Smooth muscle cell (in vitro differentiated cells): Measurements from ENCODE around the gene TRIM5. TPM values are rescaled to one million over a fixed set of nuclear protein-coding genes. Genes with fewer than 3 reads are reported as not detected.
"Not testable (repeated sequence)": the region's sequence is repeated elsewhere in the genome, so short reads cannot be mapped to it uniquely, and the experiment has no call there.

ENCODE experiments used
- DNase-seq: peaks from one replicate; lab custom pipeline; 2025; ENCODE audit not compliant: unreplicated experiment; lab: John Stamatoyannopoulos, UW
- H2AFZ ChIP-seq: fragments of 200-600 bp; sonication (generic); 2 replicates; pipeline ENCODE4 v1.6.0; 2016; ENCODE audit warnings: antibody characterized with exemption, low read depth, mild to moderate bottlenecking
- H3F3A ChIP-seq: fragments of 200-600 bp; sonication (generic); 2 replicates; pipeline ENCODE4 v1.6.0; 2017; ENCODE audit warnings: antibody characterized with exemption, low read depth
- H3K27ac ChIP-seq: fragments of 200-600 bp; sonication (generic); 2 replicates; pipeline ENCODE4 v1.5.1; 2016; ENCODE audit warnings: low read depth, mild to moderate bottlenecking
- H3K27me3 ChIP-seq: fragments of 200-600 bp; sonication (generic); 2 replicates; pipeline ENCODE4 v1.6.1; 2016; ENCODE audit warnings: low read depth, mild to moderate bottlenecking
- H3K36me3 ChIP-seq: fragments of 200-600 bp; sonication (generic); 2 replicates; pipeline ENCODE4 v1.5.1; 2016; ENCODE audit warnings: low read depth
- H3K4me1 ChIP-seq: fragments of 200-600 bp; sonication (generic); 2 replicates; pipeline ENCODE4 v1.5.1; 2016; ENCODE audit warnings: low read depth
- H3K4me2 ChIP-seq: fragments of 200-600 bp; sonication (generic); 2 replicates; pipeline ENCODE4 v1.6.0; 2016; ENCODE audit warnings: mild to moderate bottlenecking
- H3K4me3 ChIP-seq: fragments of 200-600 bp; sonication (generic); 2 replicates; pipeline ENCODE4 v1.5.1; 2016; ENCODE audit warnings: mild to moderate bottlenecking
- H3K79me2 ChIP-seq: fragments of 200-600 bp; sonication (generic); 2 replicates; pipeline ENCODE4 v1.6.0; 2016; ENCODE audit warnings: low read depth, mild to moderate bottlenecking
- H3K9ac ChIP-seq: fragments of 200-600 bp; sonication (generic); 2 replicates; pipeline ENCODE4 v1.6.0; 2016; ENCODE audit warnings: low read depth
- H3K9me3 ChIP-seq: fragments of 200-600 bp; sonication (generic); replicated peaks from 2 replicates; pipeline ENCODE4 v1.5.1; 2016; ENCODE audit warnings: low read depth
- H4K20me1 ChIP-seq: fragments of 200-600 bp; sonication (generic); 2 replicates; pipeline ENCODE4 v1.6.0; 2016; ENCODE audit warnings: low read depth
- CTCF ChIP-seq: fragments of 200-600 bp; sonication (generic); IDR thresholded peaks from 2 replicates; pipeline ENCODE4 v1.5.1; 2017; ENCODE audit warnings: borderline replicate concordance, mild to moderate bottlenecking, antibody characterized with exemption; ENCODE audit not compliant: insufficient read depth, poor library complexity, severe bottlenecking
- WGBS: methylation state at CpG from one replicate; pipeline ENCODE4 v1.1.7; 2016; ENCODE audit warnings: low lambda C conversion rate; 5-methylcytosine and 5-hydroxymethylcytosine counted together
- polyA plus RNA-seq: library from polyadenylated mRNA; unstranded; fragments of >200 nt; fragmentation: Nextera tagmentation; extraction: Ambion mirVana; gene quantifications from 2 replicates; pipeline ENCODE4 v1.2.1, GENCODE V29; 2016
- total RNA-seq: library from RNA; depleted of rRNA; stranded (reverse); fragments of >200 nt; gene quantifications from 2 replicates; pipeline ENCODE4 v1.2.3, GENCODE V29; 2014

TRIM5 gene
- total and polyA plus RNA-seq, 2 experiments from 2014 or later: 16.4 to 27.6 TPM

GRCh38 chr11:5694642-5695041 is 9.8 kb upstream of the TRIM5 start:
- Histone ChIP-seq H3K27ac (no peak overlapping the region), H3K9ac (no peak overlapping the region), H3K9me3 (no peaks in the 10 kb centered on the region), H3K4me2 (no peak overlapping the region), H3F3A (no peaks in the 10 kb centered on the region), H2AFZ (no peak overlapping the region), H3K4me3 (no peak overlapping the region), H3K79me2 (no peaks in the 10 kb centered on the region), H3K27me3 (no peaks in the 10 kb centered on the region), H4K20me1 (no peaks in the 10 kb centered on the region), H3K36me3 (no peaks in the 10 kb centered on the region), H3K4me1 (peaks cover 13% of the 10 kb centered on the region)
- WGBS: 94% methylated on average over 1 of the region's 1 CpG
- no peak for DNase-seq
- no peak for TF ChIP-seq CTCF

GRCh38 chr11:5691964-5692361 is 7.1 kb upstream of the TRIM5 start:
- Histone ChIP-seq H3F3A (no peaks in the 10 kb centered on the region), H3K36me3 (no peaks in the 10 kb centered on the region), H3K4me3 (no peak overlapping the region), H3K27me3 (no peaks in the 10 kb centered on the region), H3K9me3 (no peaks in the 10 kb centered on the region), H2AFZ (no peak overlapping the region), H4K20me1 (no peaks in the 10 kb centered on the region), H3K79me2 (no peaks in the 10 kb centered on the region), H3K27ac (no peak overlapping the region), H3K9ac (no peak overlapping the region), H3K4me2 (peak overlapping the region; percentile 76), H3K4me1 (peaks cover 19% of the 10 kb centered on the region)
- DNase-seq: no peak
- WGBS: 95% methylated on average over 3 of the region's 3 CpGs
- no peak for TF ChIP-seq CTCF

GRCh38 chr11:5691238-5691963 is 6.5 kb upstream of the TRIM5 start:
- H3F3A ChIP-seq, H4K20me1 ChIP-seq, H3K9me3 ChIP-seq, H2AFZ ChIP-seq, H3K9ac ChIP-seq, DNase-seq, H3K4me3 ChIP-seq, H3K27me3 ChIP-seq, H3K36me3 ChIP-seq, H3K79me2 ChIP-seq: not testable (repeated sequence)
- peak overlapping the region; percentile 76 for H3K4me2 ChIP-seq
- H3K4me1 ChIP-seq: peaks cover 19% of the 10 kb centered on the region
- peak overlapping the region; percentile 82 for H3K27ac ChIP-seq
- WGBS: 76% methylated on average over 12 of the region's 12 CpGs

DNA sequence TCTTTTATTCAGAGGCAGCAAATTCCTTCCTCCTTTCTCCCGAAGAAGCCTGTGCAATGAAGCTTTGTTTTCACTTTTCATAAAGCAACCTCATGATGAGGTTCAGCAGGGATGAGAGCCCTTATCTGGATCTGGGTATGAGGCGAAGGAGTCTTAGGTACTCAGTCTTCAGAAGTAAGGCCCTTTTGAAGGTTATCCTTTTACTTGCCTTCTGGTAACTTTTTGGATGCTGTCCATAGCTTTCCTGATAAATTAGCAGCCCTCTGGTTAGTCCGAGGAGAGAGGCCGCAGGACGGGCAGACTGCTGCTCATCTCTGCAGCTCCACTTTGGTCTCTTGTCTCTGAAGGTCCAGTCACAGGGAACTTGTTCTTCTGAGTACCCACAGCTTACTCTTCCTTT is 5.9 kb upstream of the TRIM5 start:
- H3F3A ChIP-seq: no peaks in the 10 kb centered on the region
- H3K4me1 ChIP-seq: peaks cover 19% of the 10 kb centered on the region
- TF ChIP-seq CTCF: no peak
- H3K4me2 ChIP-seq: peak overlapping the region; percentile 76
- H4K20me1 ChIP-seq: no peaks in the 10 kb centered on the region
- whole genome bisulfite sequencing: 78% methylated on average over 5 of the region's 5 CpGs
- H3K36me3 ChIP-seq: no peaks in the 10 kb centered on the region
- H3K9ac ChIP-seq: peak overlapping the region; percentile 73
- H3K27ac ChIP-seq: peak overlapping the region; percentile 82
- H3K79me2 ChIP-seq: no peaks in the 10 kb centered on the region
- peak overlapping the region; percentile 33 for H3K4me3 ChIP-seq
- H3K27me3 ChIP-seq: no peaks in the 10 kb centered on the region
- H3K9me3 ChIP-seq: no peaks in the 10 kb centered on the region
- no peak for DNase-seq
- peak overlapping the region; percentile 91 for H2AFZ ChIP-seq
